Ovary (tissue), 3 donors: ENCODE measurements around the gene DDB1.

Experiments
- CTCF ChIP-seq, 3 donors: fragments of 450-650 bp in 2 of 3; fragments of 200-600 bp in 1 of 3; IDR thresholded peaks; one replicate each; pipeline versions ENCODE4 v1.5.1 to v1.8.0; 2016 to 2022; ENCODE audit warnings: antibody characterized with exemption in 3 of 3, mild to moderate bottlenecking in 1 of 3
- EP300 ChIP-seq: sonication (generic); formaldehyde crosslinking; IDR thresholded peaks from one replicate; pipeline ENCODE4 v1.6.1; 2017; ENCODE audit warnings: antibody characterized with exemption
- POLR2A ChIP-seq: fragments of 450-650 bp; IDR thresholded peaks from one replicate; pipeline ENCODE4 v1.6.1; 2017; ENCODE audit warnings: antibody characterized with exemption, mild to moderate bottlenecking, moderate library complexity
- donor health status: DM: no; HTN: no; CAD: no.

- TF ChIP-seq POLR2A (no peak), CTCF (IDR thresholded peaks at IDR 0.05) (no peak), EP300 (no peak)
These were observed 40.5 kb downstream of the DDB1 start for GRCh38 chr11:61292356-61292755.
